Neural cell (in vitro differentiated cells): ENCODE results near the gene NOD1. TPM values are rescaled to one million over a fixed set of nuclear protein-coding genes. Genes with fewer than 3 reads are reported as not detected.

ENCODE experiments used
- H2AFZ ChIP-seq: fragments of 200-600, 300-800 bp; sonication (generic), shearing (Covaris generic); 2 replicates; pipeline ENCODE4 v1.6.0; 2014; ENCODE audit warnings: low read depth, mild to moderate bottlenecking, antibody characterized with exemption, low read length, moderate library complexity
- H3F3A ChIP-seq: fragments of 200-600 bp; shearing (Covaris generic); 2 replicates; pipeline ENCODE4 v1.6.1; 2016; ENCODE audit warnings: mild to moderate bottlenecking, moderate library complexity, mixed read lengths, antibody characterized with exemption, low read length; ENCODE audit not compliant: insufficient read depth, poor library complexity, severe bottlenecking
- H3K27ac ChIP-seq: fragments of 200-600, 300-800 bp; sonication (generic), shearing (Covaris generic); 2 replicates; pipeline ENCODE4 v1.5.1; 2014; ENCODE audit warnings: mild to moderate bottlenecking, low read length, moderate library complexity
- H3K27me3 ChIP-seq: fragments of 300-800, 200-600 bp; sonication (generic), shearing (Covaris generic); 2 replicates; pipeline ENCODE4 v1.6.0; 2014; ENCODE audit warnings: mild to moderate bottlenecking, low read depth, low read length, moderate library complexity; ENCODE audit not compliant: insufficient read depth
- H3K36me3 ChIP-seq: fragments of 300-800, 200-600 bp; sonication (generic), shearing (Covaris generic); 2 replicates; pipeline ENCODE4 v1.5.1; 2014; ENCODE audit warnings: mild to moderate bottlenecking, antibody characterized with exemption, low read length, moderate library complexity; ENCODE audit not compliant: insufficient read depth
- H3K4me2 ChIP-seq: fragments of 300-800, 200-600 bp; sonication (generic), shearing (Covaris generic); 2 replicates; pipeline ENCODE4 v1.6.0; 2014; ENCODE audit warnings: mild to moderate bottlenecking, low read length
- H3K4me3 ChIP-seq: fragments of 300-800, 200-600 bp; sonication (generic), shearing (Covaris generic); 2 replicates; pipeline ENCODE4 v1.5.1; 2014; ENCODE audit warnings: mild to moderate bottlenecking, low read length, moderate library complexity
- H3K79me2 ChIP-seq: fragments of 200-600 bp; shearing (Covaris generic); replicated peaks from 2 replicates; pipeline ENCODE4 v1.6.0; 2014; ENCODE audit warnings: mild to moderate bottlenecking, low read length, moderate library complexity; ENCODE audit not compliant: insufficient read depth
- H3K9ac ChIP-seq: fragments of 300-800, 200-600 bp; sonication (generic), shearing (Covaris generic); 2 replicates; pipeline ENCODE4 v1.6.1; 2016; ENCODE audit warnings: mild to moderate bottlenecking, low read length, mixed read lengths
- H3K9me2 ChIP-seq: fragments of 200-600 bp; shearing (Covaris generic); 2 replicates; pipeline ENCODE4 v1.6.1; 2016; ENCODE audit warnings: mild to moderate bottlenecking, low read length, mixed read lengths; ENCODE audit not compliant: insufficient read depth
- H3K9me3 ChIP-seq: fragments of 200-600, 300-800 bp; sonication (generic), shearing (Covaris generic); 2 replicates; pipeline ENCODE4 v1.6.1; 2016; ENCODE audit warnings: mild to moderate bottlenecking, mixed run types, low read length, moderate library complexity, mixed read lengths
- H4K20me1 ChIP-seq: fragments of 200-600 bp; shearing (Covaris generic); 2 replicates; pipeline ENCODE4 v1.6.1; 2016; ENCODE audit warnings: mild to moderate bottlenecking, mixed run types; ENCODE audit not compliant: insufficient read depth
- EP300 ChIP-seq: fragments of 450-650 bp; conservative IDR thresholded peaks from 2 replicates; pipeline ENCODE4 v1.6.1; 2014; ENCODE audit warnings: antibody characterized with exemption, mild to moderate bottlenecking, moderate library complexity; ENCODE audit not compliant: poor library complexity, severe bottlenecking
- EZH2 ChIP-seq: fragments of 200-600, 300-800 bp; shearing (Covaris generic), sonication (generic); IDR thresholded peaks from 2 replicates; pipeline ENCODE4 v1.6.1; 2014; ENCODE audit warnings: antibody characterized with exemption, low read length, borderline replicate concordance, mild to moderate bottlenecking; ENCODE audit not compliant: insufficient read depth, poor library complexity, severe bottlenecking
- MXI1 ChIP-seq: fragments of 450-650 bp; conservative IDR thresholded peaks from 2 replicates; pipeline ENCODE4 v1.6.1; 2014; ENCODE audit warnings: antibody characterized with exemption, mild to moderate bottlenecking; ENCODE audit not compliant: poor library complexity, severe bottlenecking
- POLR2AphosphoS5 ChIP-seq: IDR thresholded peaks from 2 replicates; pipeline ENCODE4 v1.6.1; 2012
- RAD21 ChIP-seq: fragments of 450-650 bp; conservative IDR thresholded peaks from 2 replicates; pipeline ENCODE4 v1.6.1; 2014; ENCODE audit warnings: antibody characterized with exemption, mild to moderate bottlenecking, moderate library complexity
- SMC3 ChIP-seq: fragments of 450-650 bp; conservative IDR thresholded peaks from 2 replicates; pipeline ENCODE4 v1.6.1; 2014; ENCODE audit warnings: antibody characterized with exemption, mild to moderate bottlenecking, moderate library complexity; ENCODE audit not compliant: poor library complexity
- TAF1 ChIP-seq: IDR thresholded peaks from 2 replicates; pipeline ENCODE4 v1.6.1; 2012; ENCODE audit warnings: low read depth
- polyA plus RNA-seq: library from polyadenylated mRNA; depleted of rRNA; stranded (reverse); fragments of >200 nt; gene quantifications from 2 replicates; pipeline ENCODE4 v1.2.3, GENCODE V29; 2014
- TF ChIP-seq, protein P1 (sequence below): fragments of 450-650 bp; IDR thresholded peaks from 2 replicates; pipeline ENCODE4 v1.5.1; 2014; ENCODE audit warnings: antibody characterized with exemption, mild to moderate bottlenecking, moderate library complexity; ENCODE audit not compliant: poor library complexity, severe bottlenecking
- TF ChIP-seq, protein P2 (sequence below): IDR thresholded peaks from 2 replicates; pipeline ENCODE4 v1.6.1; 2012; ENCODE audit warnings: borderline replicate concordance

The NOD1 gene
- polyA plus RNA-seq, 1 donor from 2014 or later: 0.43 TPM

DNA sequence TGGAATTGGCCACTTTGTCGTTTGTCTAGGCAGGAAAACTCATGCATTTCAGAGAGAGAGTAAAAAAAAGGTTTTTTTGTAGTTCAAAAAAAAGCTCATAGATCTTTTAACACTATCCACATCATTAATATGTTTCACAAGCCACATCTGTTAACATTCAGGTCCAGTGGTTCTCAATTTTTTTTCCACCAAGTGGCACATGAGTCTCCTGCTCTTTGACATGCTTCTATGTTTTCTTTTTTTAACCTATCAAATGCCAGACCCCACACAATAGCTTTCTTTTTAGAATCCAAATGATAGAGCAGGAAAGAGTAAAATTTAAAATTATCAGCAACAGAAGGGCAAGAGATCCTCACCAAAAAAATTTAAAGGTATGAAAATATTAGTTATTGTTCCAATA, 20.3 kb downstream of the NOD1 start:
- no peaks in the 10 kb centered on the region for H3K9me3 ChIP-seq
- H3K27me3 ChIP-seq: no peaks in the 10 kb centered on the region
- H3K27ac ChIP-seq: no peak overlapping the region
- no peak overlapping the region for H3K9ac ChIP-seq
- H3F3A ChIP-seq: no peaks in the 10 kb centered on the region
- no peaks in the 10 kb centered on the region for H3K36me3 ChIP-seq
- no peaks in the 10 kb centered on the region for H4K20me1 ChIP-seq
- H3K79me2 ChIP-seq: no peaks in the 10 kb centered on the region
- H3K4me3 ChIP-seq: no peak overlapping the region
- no peak overlapping the region for H2AFZ ChIP-seq
- H3K9me2 ChIP-seq: no peaks in the 10 kb centered on the region
- no peak overlapping the region for H3K4me2 ChIP-seq
- TF ChIP-seq, protein P1, sequence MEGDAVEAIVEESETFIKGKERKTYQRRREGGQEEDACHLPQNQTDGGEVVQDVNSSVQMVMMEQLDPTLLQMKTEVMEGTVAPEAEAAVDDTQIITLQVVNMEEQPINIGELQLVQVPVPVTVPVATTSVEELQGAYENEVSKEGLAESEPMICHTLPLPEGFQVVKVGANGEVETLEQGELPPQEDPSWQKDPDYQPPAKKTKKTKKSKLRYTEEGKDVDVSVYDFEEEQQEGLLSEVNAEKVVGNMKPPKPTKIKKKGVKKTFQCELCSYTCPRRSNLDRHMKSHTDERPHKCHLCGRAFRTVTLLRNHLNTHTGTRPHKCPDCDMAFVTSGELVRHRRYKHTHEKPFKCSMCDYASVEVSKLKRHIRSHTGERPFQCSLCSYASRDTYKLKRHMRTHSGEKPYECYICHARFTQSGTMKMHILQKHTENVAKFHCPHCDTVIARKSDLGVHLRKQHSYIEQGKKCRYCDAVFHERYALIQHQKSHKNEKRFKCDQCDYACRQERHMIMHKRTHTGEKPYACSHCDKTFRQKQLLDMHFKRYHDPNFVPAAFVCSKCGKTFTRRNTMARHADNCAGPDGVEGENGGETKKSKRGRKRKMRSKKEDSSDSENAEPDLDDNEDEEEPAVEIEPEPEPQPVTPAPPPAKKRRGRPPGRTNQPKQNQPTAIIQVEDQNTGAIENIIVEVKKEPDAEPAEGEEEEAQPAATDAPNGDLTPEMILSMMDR: no peak
- TF ChIP-seq, protein P2, sequence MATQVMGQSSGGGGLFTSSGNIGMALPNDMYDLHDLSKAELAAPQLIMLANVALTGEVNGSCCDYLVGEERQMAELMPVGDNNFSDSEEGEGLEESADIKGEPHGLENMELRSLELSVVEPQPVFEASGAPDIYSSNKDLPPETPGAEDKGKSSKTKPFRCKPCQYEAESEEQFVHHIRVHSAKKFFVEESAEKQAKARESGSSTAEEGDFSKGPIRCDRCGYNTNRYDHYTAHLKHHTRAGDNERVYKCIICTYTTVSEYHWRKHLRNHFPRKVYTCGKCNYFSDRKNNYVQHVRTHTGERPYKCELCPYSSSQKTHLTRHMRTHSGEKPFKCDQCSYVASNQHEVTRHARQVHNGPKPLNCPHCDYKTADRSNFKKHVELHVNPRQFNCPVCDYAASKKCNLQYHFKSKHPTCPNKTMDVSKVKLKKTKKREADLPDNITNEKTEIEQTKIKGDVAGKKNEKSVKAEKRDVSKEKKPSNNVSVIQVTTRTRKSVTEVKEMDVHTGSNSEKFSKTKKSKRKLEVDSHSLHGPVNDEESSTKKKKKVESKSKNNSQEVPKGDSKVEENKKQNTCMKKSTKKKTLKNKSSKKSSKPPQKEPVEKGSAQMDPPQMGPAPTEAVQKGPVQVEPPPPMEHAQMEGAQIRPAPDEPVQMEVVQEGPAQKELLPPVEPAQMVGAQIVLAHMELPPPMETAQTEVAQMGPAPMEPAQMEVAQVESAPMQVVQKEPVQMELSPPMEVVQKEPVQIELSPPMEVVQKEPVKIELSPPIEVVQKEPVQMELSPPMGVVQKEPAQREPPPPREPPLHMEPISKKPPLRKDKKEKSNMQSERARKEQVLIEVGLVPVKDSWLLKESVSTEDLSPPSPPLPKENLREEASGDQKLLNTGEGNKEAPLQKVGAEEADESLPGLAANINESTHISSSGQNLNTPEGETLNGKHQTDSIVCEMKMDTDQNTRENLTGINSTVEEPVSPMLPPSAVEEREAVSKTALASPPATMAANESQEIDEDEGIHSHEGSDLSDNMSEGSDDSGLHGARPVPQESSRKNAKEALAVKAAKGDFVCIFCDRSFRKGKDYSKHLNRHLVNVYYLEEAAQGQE: no peak
- TF ChIP-seq POLR2AphosphoS5: no peak
- TF ChIP-seq RAD21: no peak
- no peak for TF ChIP-seq SMC3
- no peak for TF ChIP-seq EZH2
- TF ChIP-seq MXI1: no peak
- TF ChIP-seq TAF1: no peak
- TF ChIP-seq EP300: no peak

DNA sequence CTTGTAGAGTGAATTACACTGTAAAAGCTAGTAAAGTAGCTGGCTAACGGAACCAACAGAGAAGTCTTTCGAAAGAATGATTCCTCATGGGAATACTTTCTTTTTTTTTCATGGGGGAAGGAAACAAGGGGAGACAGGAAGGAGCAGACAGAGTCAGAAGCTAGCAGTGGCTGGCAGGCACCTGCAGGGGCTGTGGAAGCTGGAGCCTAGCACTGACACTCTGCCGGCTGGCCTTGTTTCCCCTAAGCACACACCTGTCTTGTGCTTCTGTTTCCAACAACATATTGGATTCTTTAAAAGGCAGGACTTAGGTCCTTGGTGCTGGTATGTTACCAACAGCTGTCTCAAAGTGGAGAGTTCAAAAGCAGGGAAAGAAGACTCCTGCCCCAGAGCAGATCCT, 24.7 kb downstream of the NOD1 start:
- Histone ChIP-seq H3K27me3 (no peaks in the 10 kb centered on the region), H3K4me2 (no peak overlapping the region)

More for the DNA sequence above, 24.7 kb downstream of the NOD1 start:
- no peaks in the 10 kb centered on the region for H3K9me3 ChIP-seq
- no peaks in the 10 kb centered on the region for H3K79me2 ChIP-seq
- no peak overlapping the region for H2AFZ ChIP-seq
- H3K36me3 ChIP-seq: no peaks in the 10 kb centered on the region
- H3K27ac ChIP-seq: no peak overlapping the region
- no peaks in the 10 kb centered on the region for H3K9me2 ChIP-seq
- TF ChIP-seq POLR2AphosphoS5 (no peak), RAD21 (no peak), EZH2 (no peak)
- TF ChIP-seq, protein P2: no peak
- no peak overlapping the region for H3K4me3 ChIP-seq
- no peaks in the 10 kb centered on the region for H4K20me1 ChIP-seq
- no peaks in the 10 kb centered on the region for H3F3A ChIP-seq
- H3K9ac ChIP-seq: no peak overlapping the region
